Heart left ventricle (tissue), 13 donors: ENCODE data around the gene RPL21.

Experiments used
- CTCF ChIP-seq, 12 donors: fragments of 200-600 bp; sonication (generic) in 4 of 12; IDR thresholded peaks; one replicate each; pipeline versions ENCODE4 v1.5.0 to v1.8.0; 2018 to 2022; ENCODE audit warnings: antibody characterized with exemption in 12 of 12, mild to moderate bottlenecking in 5 of 12
- POLR2A ChIP-seq, 2 donors: fragments of 450-650 bp; IDR thresholded peaks; one replicate each; pipeline ENCODE4 v1.6.1; 2017; ENCODE audit warnings: antibody characterized with exemption in 2 of 2, mild to moderate bottlenecking in 2 of 2, moderate library complexity in 2 of 2
- donor health status: ischemic (EF 13 %, LVEDD 7.1; RV severe dilation, severe dysfunction).
- donor health status: DM: no; HTN: yes; CAD: no.
- donor health status: DM: no; HTN: no; CAD: no.
- donor health status: ischemic (EF 25% LVEDD 6.9; RV normal size, moderate dysfunction).
- donor health status: ischemic (EF 25% LVEDD 5.7; RV mildly dilated, moderate dysfunction).
- donor health status: ischemic (EF 35%, LVEDD 5.7; RV mildly dilated, moderate dysfunction).
- donor health status: nonischemic (EF 11% LVEDD 7.7; RV severe dilation, severe dysfunction).
- donor health status: DM: yes; HTN: yes; CAD: no.
- donor health status: PGD.
- donor health status: ischemic (EF 29% LVEDD 5.4; RV normal size, mild dysfunction).
- donor health status: nonischemic (EF 23%, LVEDD 6.1; RV moderate dilation, normal function).

GRCh38 chr13:27298849-27299248, 47.5 kb downstream of the RPL21 start:
- TF ChIP-seq CTCF (IDR thresholded peaks at IDR 0.05) = no peak
- TF ChIP-seq POLR2A (IDR thresholded peaks at IDR 0.05) = no peak
